HEK293 (cell line): Measurements from ENCODE around the gene MRRF.

Source experiments
- CTCF ChIA-PET: fragments of 350-600 bp; formaldehyde crosslinking; extraction: SDS; loops from one replicate; lab custom pipeline; 2021; ENCODE audit warnings: antibody characterized with exemption; lab: Yijun Ruan, JAX
- POLR2A ChIA-PET: fragments of 300-600 bp; formaldehyde crosslinking; extraction: SDS; loops from one replicate; lab custom pipeline; 2020; ENCODE audit warnings: antibody characterized with exemption, inconsistent platforms; lab: Yijun Ruan, JAX
- H3K27ac ChIP-seq: fragments of 200-500 bp; sonication (Bioruptor generic); 2 replicates; pipeline ENCODE4 v1.5.1; 2014; ENCODE audit warnings: low read depth, low read length, control low read depth, inconsistent platforms; ENCODE audit errors: extremely low read depth
- H3K36me3 ChIP-seq, 2 experiments: fragments of 200-500 bp in 1 of 2; sonication (Bioruptor generic) in 1 of 2; 1 replicate in 1 of 2; 2 replicates in 1 of 2; pipeline ENCODE4 v1.5.1; 2014 to 2017; ENCODE audit warnings: inconsistent platforms in 2 of 2, low read length in 2 of 2; ENCODE audit not compliant: control insufficient read depth in 2 of 2, insufficient read depth in 1 of 2
- H3K4me1 ChIP-seq: fragments of 200-500 bp; sonication (Bioruptor generic); 2 replicates; pipeline ENCODE4 v1.5.1; 2014; ENCODE audit warnings: mild to moderate bottlenecking, low read length, inconsistent platforms; ENCODE audit not compliant: control insufficient read depth, insufficient read depth
- H3K4me3 ChIP-seq: 2 replicates; pipeline ENCODE4 v1.5.1; 2011; ENCODE audit warnings: low read depth, mild to moderate bottlenecking, control low read depth, low read length, moderate library complexity
- H3K9me3 ChIP-seq: fragments of 200-500 bp; sonication (Bioruptor generic); 2 replicates; pipeline ENCODE4 v1.5.1; 2014; ENCODE audit warnings: low read depth, low read length, inconsistent platforms; ENCODE audit not compliant: control insufficient read depth, insufficient read depth
- FEZF1 ChIP-seq: fragments of 450-650 bp; formaldehyde crosslinking; IDR thresholded peaks from 2 replicates; pipeline ENCODE4 v1.5.1; 2016; ENCODE audit warnings: missing biosample characterization, missing genetic modification characterization
- KLF9 ChIP-seq: fragments of 450-650 bp; formaldehyde crosslinking; IDR thresholded peaks from 2 replicates; pipeline ENCODE4 v1.5.1; 2016; ENCODE audit warnings: missing biosample characterization, missing genetic modification characterization, low read depth
- MEIS1 ChIP-seq: sonication (generic); formaldehyde crosslinking; IDR thresholded peaks from 2 replicates; pipeline ENCODE4 v1.8.1; 2022; ENCODE audit warnings: missing genetic modification reagents, mild to moderate bottlenecking, borderline replicate concordance
- ZBTB26 ChIP-seq: fragments of 450-650 bp; formaldehyde crosslinking; optimal IDR thresholded peaks from 2 replicates; pipeline ENCODE3; 2016; ENCODE audit warnings: missing biosample characterization, mild to moderate bottlenecking, missing genetic modification characterization
- ZBTB49 ChIP-seq: fragments of 450-650 bp; formaldehyde crosslinking; IDR thresholded peaks from 2 replicates; pipeline ENCODE4 v1.5.1; 2016; ENCODE audit warnings: missing biosample characterization, missing genetic modification characterization, low read depth
- ZNF132 ChIP-seq: fragments of 450-650 bp; formaldehyde crosslinking; IDR thresholded peaks from 2 replicates; pipeline ENCODE4 v1.5.1; 2017; ENCODE audit warnings: missing biosample characterization, missing genetic modification characterization, borderline replicate concordance
- ZNF133 ChIP-seq: fragments of 450-650 bp; formaldehyde crosslinking; IDR thresholded peaks from 2 replicates; pipeline ENCODE4 v1.5.1; 2016; ENCODE audit warnings: missing biosample characterization, missing genetic modification characterization
- ZNF138 ChIP-seq: fragments of 450-650 bp; formaldehyde crosslinking; IDR thresholded peaks from 2 replicates; pipeline ENCODE4 v1.5.1; 2016; ENCODE audit warnings: missing biosample characterization, missing genetic modification characterization, borderline replicate concordance
- ZNF18 ChIP-seq: fragments of 450-650 bp; formaldehyde crosslinking; IDR thresholded peaks from 2 replicates; pipeline ENCODE4 v1.5.1; 2016; ENCODE audit warnings: missing biosample characterization, missing genetic modification characterization
- ZNF280C ChIP-seq: fragments of 450-650 bp; formaldehyde crosslinking; IDR thresholded peaks from 2 replicates; pipeline ENCODE4 v1.5.1; 2016; ENCODE audit warnings: missing biosample characterization, missing genetic modification characterization
- ZNF398 ChIP-seq: fragments of 450-650 bp; formaldehyde crosslinking; IDR thresholded peaks from 2 replicates; pipeline ENCODE4 v1.5.1; 2017; ENCODE audit warnings: missing biosample characterization, missing genetic modification characterization
- ZNF513 ChIP-seq: fragments of 450-650 bp; IDR thresholded peaks from 2 replicates; pipeline ENCODE4 v1.5.1; 2018; ENCODE audit warnings: missing biosample characterization, missing genetic modification characterization
- ZNF549 ChIP-seq: fragments of 450-650 bp; IDR thresholded peaks from 2 replicates; pipeline ENCODE4 v1.5.1; 2018; ENCODE audit warnings: missing biosample characterization, missing genetic modification characterization, mild to moderate bottlenecking, inconsistent platforms, moderate library complexity
- ZNF571 ChIP-seq: fragments of 450-650 bp; formaldehyde crosslinking; IDR thresholded peaks from 2 replicates; pipeline ENCODE4 v1.5.0; 2017; ENCODE audit warnings: missing biosample characterization, missing genetic modification characterization
- ZNF664 ChIP-seq: fragments of 450-650 bp; formaldehyde crosslinking; IDR thresholded peaks from 2 replicates; pipeline ENCODE4 v1.5.1; 2016; ENCODE audit warnings: missing biosample characterization, missing genetic modification characterization
- ZNF701 ChIP-seq: fragments of 450-650 bp; formaldehyde crosslinking; IDR thresholded peaks from 2 replicates; pipeline ENCODE4 v1.5.1; 2016; ENCODE audit warnings: missing biosample characterization, missing genetic modification characterization
- ZXDB ChIP-seq: fragments of 450-650 bp; formaldehyde crosslinking; IDR thresholded peaks from 2 replicates; pipeline ENCODE4 v1.5.1; 2016; ENCODE audit warnings: missing biosample characterization, missing genetic modification characterization

Gene MRRF

GRCh38 chr9:122286764-122287163 is 22.1 kb downstream of the MRRF start (continued):
- TF ChIP-seq ZBTB49 (tag by site-specific recombination) (no peak), ZNF138 (no peak), ZNF133 (no peak), ZNF571 (tag by site-specific recombination) (no peak)

- POLR2A ChIA-PET: no interaction called here
- Histone ChIP-seq H3K4me1 (no peaks in the 10 kb centered on the region; the same call in 1 of the 2 replicates), H3K36me3 (peaks cover 5 to 75% of the 10 kb centered on the region in 2 experiments; a peak in 2 of 3 replicates), H3K9me3 (no peaks in the 10 kb centered on the region), H3K4me3 (no peak overlapping the region), H3K27ac (no peak overlapping the region)
- TF ChIP-seq ZNF18 (tag by site-specific recombination) (no peak), ZBTB26 (tag by site-specific recombination) (no peak), ZNF398 (tag by site-specific recombination) (no peak)
- CTCF ChIA-PET: interaction anchor here (0.6 to 1.6 kb wide), 4 partner anchors 13 to 63 kb away, joined by 3 to 4 read pairs (median 4); no protein-coding TSS in a partner anchor
Observed at GRCh38 chr9:122287214-122287720, 22.6 kb downstream of the MRRF start.

GRCh38 chr9:122291458-122291857 is 26.8 kb downstream of the MRRF start:
- Histone ChIP-seq H3K27ac (no peak overlapping the region), H3K4me3 (no peak overlapping the region), H3K9me3 (no peaks in the 10 kb centered on the region), H3K4me1 (no peaks in the 10 kb centered on the region), H3K36me3 (peaks cover 3 to 71% of the 10 kb centered on the region in 2 experiments; a peak in 2 of 3 replicates)
- ChIA-PET CTCF (interaction anchor here (1.2 kb wide), 1 partner anchor 1111 kb away, joined by 3 read pairs; no protein-coding TSS in a partner anchor), POLR2A (no interaction called here)
- no peak for TF ChIP-seq ZXDB (tag by site-specific recombination)
- no peak for TF ChIP-seq KLF9
- no peak for TF ChIP-seq ZNF664 (tag by site-specific recombination)
- no peak for TF ChIP-seq ZNF132 (tag by site-specific recombination)
- TF ChIP-seq ZNF701 (tag by site-specific recombination): no peak
- no peak for TF ChIP-seq ZNF138
- no peak for TF ChIP-seq ZNF513 (tag by site-specific recombination)
- no peak for TF ChIP-seq FEZF1 (tag by site-specific recombination)
- TF ChIP-seq ZNF549: no peak
- no peak for TF ChIP-seq ZNF280C
- TF ChIP-seq MEIS1: no peak
- TF ChIP-seq ZBTB26 (tag by site-specific recombination): no peak
